Hematopoietic multipotent progenitor cell treated with erythropoietin and hydrocortisone succinate and interleukin-3 and kit ligand, for 17 days (in vitro differentiated cells): ENCODE results near the gene TM9SF1.

ENCODE experiments used
- DNase-seq: peaks from one replicate; pipeline ENCODE4 v3.0.0-alpha.2; 2015; ENCODE audit warnings: low spot score

Gene TM9SF1

DNA sequence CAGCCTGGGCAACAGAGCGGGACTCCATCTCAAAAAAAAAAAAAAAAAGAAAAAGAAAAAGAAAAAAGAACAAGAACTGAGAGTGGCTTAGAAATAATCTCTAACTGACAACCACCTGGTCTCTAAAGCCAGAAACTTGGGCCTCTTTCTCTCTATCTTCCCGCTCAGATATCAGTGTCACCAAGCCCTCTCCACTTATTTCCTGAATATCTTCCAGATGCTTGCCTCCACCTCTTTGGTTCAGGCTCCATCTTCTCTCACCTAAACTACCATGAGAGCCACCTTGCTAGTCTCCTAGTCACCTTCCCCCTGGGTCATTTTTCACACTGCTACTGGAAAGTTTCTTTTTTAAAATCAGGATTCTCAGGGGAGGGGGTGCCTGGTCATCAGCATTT lies 1.8 kb upstream of the TM9SF1 start:
- no peak for DNase-seq

DNA sequence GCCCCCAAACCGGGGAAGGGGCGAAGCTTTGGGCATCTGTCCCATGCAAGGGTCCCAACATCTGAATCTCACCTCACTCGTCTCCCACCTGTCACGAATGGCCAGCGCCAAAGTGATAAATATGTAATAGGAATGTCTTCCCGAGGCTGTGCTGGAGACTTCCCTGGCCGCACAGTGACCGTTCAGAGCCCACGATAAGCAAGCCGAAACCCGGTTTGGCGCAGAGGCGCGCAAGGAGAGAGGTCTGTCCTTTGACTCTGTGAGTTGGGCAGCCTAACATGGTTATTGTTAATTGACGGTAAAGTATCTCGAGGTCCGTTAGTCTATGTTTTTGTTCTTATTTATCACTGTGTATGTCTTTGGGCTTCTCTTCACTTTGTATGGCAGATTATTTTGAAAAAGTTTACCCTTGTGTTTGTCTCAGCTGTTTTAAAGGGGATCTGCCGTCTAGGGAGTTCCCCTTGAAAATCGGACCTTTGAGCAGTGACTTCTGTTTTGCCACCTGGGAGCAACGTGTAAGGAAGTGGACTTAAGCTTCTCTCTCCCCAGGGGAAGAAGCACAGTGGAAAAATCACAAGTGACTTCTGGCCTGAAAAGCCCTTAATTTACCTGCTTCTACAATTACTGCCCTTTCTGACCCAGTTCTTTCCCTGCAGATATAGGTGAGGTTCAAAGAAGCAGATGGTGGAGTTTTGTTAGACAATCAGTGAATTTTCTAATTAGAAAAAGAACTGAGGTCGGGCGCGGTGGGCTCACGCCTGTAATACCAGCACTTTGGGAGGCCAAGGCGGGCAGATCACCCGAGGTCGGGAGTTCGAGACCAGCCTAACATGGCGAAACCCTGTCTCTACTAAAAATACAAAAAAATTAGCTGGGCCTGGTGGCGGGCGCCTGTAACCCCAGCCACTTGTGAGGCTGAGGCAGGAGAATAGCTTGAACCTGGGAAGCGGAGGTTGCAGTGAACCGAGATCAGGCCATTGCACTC lies 1.1 kb upstream of the TM9SF1 start:
- DNase-seq, result peak; percentile 34

DNA sequence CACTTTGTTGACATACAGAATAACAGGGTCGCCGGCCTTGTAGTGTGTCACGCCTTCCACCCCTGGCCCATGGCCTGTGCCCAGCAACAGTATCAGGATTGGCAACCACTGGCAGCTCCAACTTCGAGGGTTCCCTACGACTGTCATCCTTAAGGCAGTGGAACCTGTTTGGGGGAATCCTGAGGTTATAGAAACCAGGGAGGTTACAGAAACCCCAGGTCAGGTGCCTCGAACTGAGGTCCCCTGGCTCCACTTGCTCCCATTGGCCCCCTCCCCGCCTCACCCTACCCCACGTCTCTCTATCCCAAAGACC lies 412 bp downstream of the TM9SF1 start:
- no peak for DNase-seq

DNA sequence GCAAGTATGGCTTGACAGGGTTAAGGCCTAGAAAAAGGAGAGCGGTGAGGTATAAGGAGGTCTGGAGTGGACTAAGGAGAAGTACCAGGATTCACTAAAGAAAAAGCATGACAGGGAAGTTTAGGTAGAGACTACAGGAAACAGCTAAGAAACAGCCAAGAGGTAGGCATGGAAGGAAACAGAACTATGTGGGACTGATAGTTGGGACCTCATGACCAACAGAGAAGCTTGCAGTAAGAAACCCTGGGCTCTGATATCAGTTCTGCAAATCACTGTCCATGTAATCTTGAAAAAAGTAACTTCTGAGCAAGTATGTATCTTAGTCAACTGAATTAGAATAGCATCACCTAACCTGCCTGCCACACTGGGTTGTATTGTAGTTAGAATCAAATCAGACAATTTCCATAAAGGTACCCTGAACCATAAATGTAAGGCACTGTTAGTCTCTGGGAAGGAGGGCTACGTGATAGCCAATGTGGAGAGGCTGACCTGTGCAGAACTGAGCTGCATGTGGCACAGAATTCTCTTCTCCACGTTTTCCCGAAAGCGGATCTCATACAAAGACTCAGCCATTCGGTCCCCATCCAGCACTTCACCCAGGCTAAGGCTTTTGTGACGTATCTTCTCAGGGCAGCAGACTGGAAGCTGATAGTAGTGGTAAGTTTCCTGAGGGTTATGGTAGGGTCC lies 912 bp downstream of the TM9SF1 start:
- no peak for DNase-seq

DNA sequence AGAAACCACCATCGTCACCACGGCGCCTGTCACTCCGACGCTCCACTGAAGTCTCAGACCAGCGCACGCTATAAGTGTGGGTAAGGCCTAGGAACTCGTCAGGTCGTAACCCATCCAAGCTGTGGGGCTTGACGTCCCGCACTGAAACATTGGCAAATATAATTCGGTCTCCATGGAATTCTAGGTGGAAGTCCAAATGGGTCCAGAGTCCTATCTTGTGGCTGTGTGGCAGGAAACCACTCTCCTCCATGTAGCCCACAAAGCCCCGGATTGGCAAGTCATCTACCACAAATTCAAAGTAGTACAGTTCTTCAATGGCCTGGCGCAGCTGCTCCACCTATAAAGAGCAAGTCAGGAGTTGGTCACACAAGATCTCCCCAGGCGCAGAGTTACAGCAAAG lies 2.3 kb downstream of the TM9SF1 start:
- DNase-seq, result no peak

DNA sequence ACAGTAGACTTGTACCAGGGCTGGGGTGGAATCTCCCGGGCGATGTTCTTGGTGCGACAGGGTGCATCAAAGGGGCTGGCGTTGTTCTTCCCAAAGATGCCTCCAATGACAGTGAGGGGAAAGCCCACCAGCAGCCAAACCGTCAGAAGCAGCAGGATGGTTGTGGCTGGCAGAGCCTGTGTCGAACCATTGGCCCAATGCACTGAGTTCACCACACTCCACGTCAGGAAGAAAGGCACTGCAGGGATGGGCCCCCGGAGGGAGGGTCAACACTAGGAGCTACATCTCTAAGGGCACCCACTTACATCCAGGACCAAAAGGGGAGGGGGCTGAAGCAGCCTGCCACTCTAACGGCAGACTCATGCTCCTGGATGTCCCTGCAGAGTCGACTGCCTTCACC lies 4.8 kb downstream of the TM9SF1 start:
- no peak for DNase-seq

DNA sequence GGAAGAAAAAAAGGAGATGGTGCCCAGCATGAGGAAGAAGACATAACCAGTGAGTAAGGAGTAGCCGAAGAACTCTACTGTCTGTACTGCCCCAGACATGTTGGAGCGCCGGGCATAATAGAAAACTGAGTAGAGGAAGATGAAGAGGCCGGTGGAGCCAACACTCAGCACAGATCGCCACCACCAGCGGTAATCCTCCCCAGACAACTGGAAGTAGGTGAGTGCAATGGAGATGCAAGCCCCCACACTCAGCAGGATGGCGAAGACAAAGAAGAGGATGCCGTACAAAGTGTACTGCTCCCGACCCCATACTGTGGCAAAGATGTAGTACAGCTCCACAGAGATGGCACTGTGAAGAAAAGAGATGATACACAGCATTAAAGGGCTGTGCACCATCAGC lies 5.8 kb downstream of the TM9SF1 start:
- no peak for DNase-seq

DNA sequence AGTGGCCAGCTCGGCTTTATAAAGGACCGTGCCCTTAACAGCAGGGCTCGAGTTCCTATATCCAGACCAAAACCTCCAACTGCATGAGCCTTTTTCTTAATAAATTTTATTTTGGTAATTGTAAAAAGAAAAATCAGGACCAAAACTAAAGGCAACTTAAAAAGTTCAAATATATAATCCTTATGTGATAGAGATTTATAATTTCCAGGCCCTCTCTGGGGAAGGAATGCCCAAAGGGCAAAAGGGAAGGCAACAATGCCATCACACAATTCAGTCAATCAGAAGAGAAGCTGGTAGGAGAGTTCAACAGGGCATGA lies 6.2 kb downstream of the TM9SF1 start:
- no peak for DNase-seq

DNA sequence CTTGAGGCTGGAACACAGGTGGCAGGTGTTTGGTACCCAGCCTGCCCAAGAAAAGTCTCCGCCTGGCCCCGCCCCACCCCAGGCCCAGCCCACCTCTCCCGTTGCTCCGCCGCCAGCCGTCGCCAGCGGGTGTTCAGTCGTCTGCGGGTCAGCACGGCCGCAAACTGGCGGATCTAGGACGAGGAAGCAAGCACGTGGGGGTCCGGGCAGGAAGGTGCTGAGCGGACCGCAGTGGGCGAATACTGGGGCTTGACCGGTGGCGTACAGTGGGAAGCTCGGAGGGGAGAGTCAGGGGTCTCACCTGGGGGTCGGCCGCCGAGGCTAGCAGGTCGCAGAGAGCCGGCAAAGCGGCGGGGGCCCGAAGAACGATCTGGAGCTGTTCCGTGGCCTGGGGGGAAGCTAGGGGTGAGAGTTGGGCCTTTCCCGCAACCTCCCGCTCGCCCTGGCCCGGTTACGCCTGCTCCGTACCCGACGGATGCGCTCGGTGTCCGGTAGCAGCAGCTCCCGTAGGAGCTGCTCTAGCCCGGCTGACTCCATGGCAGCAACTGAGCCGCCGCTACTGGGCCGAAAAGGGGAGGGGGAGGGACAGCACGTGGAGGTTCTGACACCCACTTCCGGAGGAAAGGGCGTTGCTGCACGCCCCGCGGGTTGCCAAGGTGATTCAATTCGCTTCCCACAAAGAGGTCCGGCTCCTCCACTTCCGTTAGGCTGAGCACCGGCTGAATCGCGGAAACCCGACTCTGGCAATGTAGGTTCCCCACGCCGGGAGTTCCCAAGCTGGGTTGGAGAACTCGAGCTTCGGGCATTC lies 6.8 kb downstream of the TM9SF1 start, which contains the start of gene IPO4:
IPO4 (minus strand) TSS at position 566 of the 808 bp plus-strand sequence; CDS start at position 537, 29 bp downstream.
- peak; percentile 78 for DNase-seq

DNA sequence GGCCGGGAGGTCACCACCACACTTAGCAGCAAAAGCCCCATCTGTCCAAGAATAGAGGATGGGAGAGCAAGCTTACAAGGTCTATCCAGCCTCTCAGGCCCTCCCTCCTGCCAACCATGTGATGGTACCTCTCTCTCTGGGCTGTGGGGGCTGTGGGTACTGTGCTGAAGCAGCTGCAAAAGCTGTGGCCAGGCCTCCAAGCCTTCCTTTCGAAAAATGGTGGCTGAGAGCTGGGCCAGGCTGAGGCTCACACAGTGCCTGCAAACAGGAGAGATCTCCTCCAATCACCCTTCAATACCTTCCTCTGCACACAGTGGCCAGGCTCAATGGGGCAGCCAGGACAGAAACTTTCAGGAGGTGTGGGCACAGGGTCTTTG lies 7.7 kb downstream of the TM9SF1 start:
- DNase-seq, result no peak

DNA sequence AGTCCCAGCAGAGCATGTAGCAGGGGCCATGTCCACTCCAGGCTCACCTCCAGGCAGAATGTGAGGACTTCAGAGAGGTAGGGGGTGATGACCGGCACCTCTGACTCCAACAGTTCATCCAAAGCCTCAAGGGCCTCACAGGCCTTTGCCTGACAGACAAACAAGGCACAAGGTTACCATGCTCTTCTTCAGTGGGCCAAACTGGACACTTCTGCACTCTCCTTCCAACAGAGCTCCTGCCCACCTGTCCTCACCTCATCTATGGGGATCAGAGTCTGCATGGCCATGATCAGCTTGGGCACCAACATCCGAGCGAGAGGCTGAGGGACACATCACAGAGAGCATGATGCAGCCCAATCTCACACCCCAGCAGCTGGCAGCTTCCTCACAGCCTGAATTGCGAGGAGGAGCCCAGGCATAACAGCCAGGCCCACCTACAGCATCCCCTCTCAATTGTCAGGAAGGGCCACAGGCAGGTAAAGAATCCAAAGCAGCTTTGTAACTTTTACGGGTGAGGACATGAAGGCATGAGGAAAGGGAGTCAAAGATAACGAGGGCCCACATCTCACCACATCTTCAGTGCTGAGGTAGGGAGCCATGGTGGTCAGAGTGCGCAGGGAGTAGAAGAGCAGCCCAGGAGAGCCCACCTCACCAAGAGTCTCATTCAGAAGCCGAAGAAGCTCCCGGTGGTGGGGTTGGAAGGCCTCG lies 8.3 kb downstream of the TM9SF1 start:
- no peak for DNase-seq

DNA sequence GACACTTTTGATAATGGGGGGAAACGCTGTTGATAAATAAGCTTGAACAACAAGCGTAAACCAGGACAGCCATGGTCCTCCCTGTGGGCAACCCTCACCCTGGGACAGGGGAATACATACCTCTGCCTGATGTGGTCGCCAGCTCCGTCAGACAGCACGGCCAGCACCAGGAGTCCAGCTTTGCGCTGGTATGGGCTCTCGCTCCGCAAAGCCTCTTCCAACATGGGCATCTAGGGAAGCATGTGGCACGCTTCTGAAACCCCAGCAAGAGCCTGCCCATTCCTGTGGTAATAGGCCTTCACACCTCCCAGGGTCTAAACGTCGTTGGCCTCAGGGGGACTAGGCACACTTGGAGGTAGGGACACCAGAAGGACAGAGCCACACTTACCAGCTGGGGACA lies 9.5 kb downstream of the TM9SF1 start:
- no peak for DNase-seq

DNA sequence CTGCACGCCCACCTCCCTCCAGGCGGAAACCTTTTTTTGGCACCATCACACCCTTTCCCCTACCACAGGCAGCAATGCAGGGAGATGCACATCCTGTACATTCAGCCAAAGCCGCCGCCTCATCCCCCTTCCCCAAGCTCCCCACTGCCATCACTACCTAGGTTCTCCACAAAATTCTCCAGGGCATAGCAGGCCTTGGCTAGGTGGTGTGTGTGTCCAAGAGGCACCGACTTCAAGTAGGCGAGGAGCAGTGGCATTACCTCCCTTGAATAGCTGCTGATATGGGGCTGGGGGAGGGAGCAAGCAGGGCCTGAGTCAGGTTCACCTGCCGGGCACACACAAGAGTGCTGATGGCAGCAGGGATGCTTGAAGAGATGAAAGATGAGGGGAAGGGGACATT lies 10.2 kb downstream of the TM9SF1 start:
- no peak for DNase-seq

DNA sequence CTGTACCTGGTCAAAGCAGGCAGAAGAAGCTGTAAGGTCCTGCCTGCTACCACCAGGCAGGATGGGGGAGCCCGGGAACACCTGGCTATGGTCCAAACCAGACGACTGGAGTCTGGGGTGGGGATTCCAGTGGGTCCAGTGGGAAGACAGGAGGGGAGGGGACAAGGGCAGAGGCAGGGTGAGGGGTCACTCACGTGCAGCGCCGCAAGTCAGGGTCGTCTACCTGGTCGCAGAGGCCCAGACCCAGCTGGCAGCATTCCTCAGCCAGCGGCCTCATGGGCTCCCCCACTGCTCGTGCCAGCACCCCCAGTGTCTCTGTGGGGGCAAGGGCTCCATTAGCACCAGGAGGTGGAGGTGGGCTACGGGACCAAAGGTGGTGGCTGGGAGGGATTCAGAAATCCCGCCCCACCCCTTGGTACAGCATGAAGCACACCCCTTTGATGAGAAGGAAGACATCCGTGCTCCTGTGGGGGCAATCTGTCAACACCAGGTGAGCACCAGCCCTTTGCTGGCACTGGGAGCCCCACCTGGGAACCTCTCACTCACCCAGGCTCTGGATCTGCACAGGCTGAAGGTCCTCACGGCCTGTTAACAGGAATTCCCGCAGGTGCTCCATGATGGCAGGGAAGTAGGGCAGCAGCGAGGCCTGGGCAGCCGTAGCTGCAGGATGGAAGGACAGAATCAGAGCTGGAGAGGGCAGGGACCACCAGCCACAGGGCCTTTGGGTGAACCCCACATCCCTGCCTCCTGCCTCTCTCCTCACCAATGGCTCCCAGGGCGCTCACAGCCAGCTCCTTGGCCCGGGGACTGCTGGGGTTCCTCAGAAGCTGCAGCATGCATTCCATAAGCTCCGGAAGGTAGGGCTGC lies 10.9 kb downstream of the TM9SF1 start:
- no peak for DNase-seq

DNA sequence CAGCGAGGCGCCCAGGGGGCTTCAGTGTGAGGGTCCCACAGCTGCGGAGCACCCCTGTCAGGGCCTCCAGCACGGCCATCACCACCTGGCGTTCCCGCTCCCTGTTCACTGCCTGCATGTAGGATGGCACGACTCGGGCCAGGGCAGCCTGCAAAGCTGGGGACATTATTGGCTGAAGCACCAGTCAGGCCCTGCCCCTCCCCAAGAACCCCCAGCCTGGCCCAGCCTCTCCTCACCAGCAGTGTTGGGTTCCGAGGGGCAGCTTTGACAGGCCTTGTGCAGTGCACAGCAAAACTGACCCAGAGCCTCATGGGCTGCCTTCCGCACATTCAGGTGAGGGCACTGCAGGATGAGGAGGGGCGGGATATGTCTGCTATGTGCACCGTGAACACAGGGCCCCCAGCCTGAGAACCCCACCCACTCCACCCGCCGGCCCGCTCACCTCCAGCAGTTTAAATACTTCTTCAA lies 12.2 kb downstream of the TM9SF1 start:
- no peak for DNase-seq

DNA sequence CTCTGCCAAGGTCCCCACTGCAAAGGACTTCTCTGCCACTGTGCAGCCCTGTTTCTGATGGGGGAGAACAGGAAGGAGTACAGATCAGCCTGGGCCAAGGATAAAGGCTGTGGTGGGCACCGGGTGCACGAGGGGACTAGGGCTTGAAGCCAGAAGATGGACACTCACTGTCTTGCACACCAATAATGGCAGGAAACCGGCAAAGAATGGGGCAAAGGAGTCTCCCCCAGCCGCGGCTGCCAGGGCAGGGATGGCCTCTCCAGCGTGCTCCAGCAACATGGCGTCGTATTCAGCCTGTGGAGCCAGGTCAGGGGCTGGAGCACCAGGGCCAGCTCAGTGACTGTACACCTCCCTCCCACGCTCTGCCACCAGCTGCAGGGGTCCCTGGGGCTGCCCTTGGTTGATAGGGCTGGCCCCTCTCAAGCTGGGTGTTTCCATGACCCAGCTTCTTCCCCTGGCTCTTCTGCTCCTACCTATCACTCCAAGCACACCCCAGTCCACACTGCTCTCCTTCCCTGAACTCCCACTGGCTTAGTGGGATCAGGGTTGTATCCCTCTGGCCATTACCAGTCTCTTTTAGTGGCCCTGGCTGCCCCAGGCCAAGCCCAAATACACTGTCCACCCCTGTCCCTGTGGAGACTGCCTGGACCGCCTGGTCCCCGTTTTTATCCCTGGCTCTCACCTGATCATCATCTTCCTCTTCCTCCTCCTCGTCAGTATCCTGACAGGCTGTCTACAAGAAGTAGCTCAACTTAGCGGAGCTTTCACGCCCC lies 12.9 kb downstream of the TM9SF1 start:
- no peak for DNase-seq

DNA sequence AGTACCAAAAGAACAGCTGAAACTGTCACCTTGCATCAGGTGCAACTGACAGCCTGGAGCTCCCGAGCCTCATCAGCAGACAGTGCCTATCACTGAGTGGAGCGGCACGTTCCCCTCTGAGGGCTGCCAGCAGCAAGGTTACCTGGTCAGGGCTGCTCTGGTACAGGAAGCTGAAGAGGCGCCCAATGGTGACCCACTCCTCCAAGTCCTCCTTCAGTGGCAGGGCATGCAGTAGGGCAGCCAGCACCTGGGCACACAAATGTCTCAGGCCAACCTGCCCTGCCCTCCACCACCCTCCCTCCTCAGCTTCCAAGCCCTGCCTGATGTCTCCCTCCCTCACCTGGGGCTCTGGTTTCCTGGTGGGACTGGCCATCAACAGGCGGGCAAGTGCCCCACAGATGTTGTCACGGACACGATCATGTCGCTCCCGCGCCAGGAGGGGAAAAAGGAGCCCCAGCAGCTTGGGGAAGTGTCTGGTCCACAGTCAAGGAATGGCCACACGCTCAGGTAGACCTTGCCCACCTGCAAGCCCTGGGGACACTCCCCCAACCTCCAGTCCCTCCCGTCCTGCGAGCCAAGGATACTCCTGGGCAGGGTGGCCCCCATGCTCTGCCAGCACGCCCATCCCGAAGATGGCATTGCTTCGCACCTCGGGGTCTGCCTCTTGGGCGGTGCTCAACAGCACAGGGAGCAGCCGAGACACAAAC lies 13.7 kb downstream of the TM9SF1 start:
- DNase-seq, result no peak

DNA sequence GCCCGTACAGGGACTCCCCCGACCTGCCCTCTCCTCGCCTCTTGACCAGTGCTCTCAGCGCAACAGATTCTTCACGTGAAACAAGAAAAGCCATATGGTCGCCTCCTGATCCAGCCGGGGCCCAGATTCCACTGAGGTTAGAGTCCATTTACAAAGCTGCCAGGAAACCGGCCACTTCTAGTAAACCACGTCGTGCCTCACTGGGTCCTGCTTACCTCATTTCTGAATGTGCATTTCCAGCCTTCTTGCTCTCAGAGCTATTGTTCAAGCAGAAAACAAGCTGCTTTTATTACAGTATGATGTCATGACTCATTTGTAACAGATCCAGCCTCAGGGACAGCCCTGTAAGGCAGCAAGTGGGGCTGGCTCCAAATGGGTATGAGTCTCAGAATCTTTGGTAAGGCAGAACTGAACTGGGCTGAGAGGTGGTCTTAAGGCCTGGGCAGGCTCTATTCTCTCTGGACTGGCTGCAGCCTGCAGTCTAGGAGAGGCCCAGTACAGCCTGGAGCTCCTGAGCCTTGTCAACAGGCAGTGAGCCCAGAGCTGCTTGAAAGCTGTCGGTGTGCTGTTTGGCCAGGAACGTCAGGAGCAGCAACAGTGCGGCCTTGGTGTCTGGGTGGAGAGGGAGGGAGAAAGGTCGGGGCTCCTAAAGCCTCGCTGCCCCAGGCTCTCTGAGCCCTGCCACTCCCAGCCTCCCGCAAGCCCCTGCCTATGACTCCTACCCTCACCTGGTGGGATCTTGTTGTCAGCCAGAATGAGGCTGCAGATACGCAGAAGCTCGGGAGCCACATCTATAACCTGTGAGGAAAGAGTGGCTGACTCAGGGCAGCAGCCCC lies 15.1 kb downstream of the TM9SF1 start:
- no peak for DNase-seq
